ENCODE measurements around the gene NEK4. TPM values are rescaled to one million over a fixed set of nuclear protein-coding genes. Genes with fewer than 3 reads are reported as not detected.

The NEK4 gene
- total RNA-seq, result 10 to 100 TPM; 23.6 to 29.0 TPM
- polyA plus RNA-seq (ENCODE audit: insufficient read length in 6 of 6), result 10 to 100 TPM; 25.3 to 35.0 (median 28.5) TPM
- long read RNA-seq, donor 1, full-length matches to known transcripts, result 3 of 3 reads
- long read RNA-seq, donor 1, partial matches to known transcripts, result 0 of 3 reads
- long read RNA-seq, donor 1, other reads (novel, unspliced or antisense), result 0 of 3 reads
- long read RNA-seq, donor 2, full-length matches to known transcripts, result 1 of 1 reads
- long read RNA-seq, donor 2, partial matches to known transcripts, result 0 of 1 reads
- long read RNA-seq, donor 2, other reads (novel, unspliced or antisense), result 0 of 1 reads
- long read RNA-seq, donor 3, full-length matches to known transcripts, result 1 of 1 reads
- long read RNA-seq, donor 3, partial matches to known transcripts, result 0 of 1 reads
- long read RNA-seq, donor 3, other reads (novel, unspliced or antisense), result 0 of 1 reads
- long read RNA-seq, donor 4, partial matches to known transcripts, result 1 of 2 reads
- long read RNA-seq, donor 4, other reads (novel, unspliced or antisense), result 1 of 2 reads
- long read RNA-seq, donor 5, full-length matches to known transcripts, result 2 of 8 reads
- long read RNA-seq, donor 5, partial matches to known transcripts, result 6 of 8 reads
- long read RNA-seq, donor 5, other reads (novel, unspliced or antisense), result 0 of 8 reads
- long read RNA-seq, donor 6, result 0 reads
- long read RNA-seq, donor 7, full-length matches to known transcripts, result 1 of 1 reads
- long read RNA-seq, donor 7, partial matches to known transcripts, result 0 of 1 reads
- long read RNA-seq, donor 7, other reads (novel, unspliced or antisense), result 0 of 1 reads
- long read RNA-seq, donor 8, result 0 reads
- long read RNA-seq, donor 9, result 0 reads
- long read RNA-seq, donor 10, partial matches to known transcripts, result 0 of 2 reads
- long read RNA-seq, donor 10, other reads (novel, unspliced or antisense), result 2 of 2 reads
- long read RNA-seq, donor 11, full-length matches to known transcripts, result 2 of 2 reads
- long read RNA-seq, donor 11, partial matches to known transcripts, result 0 of 2 reads
- long read RNA-seq, donor 11, other reads (novel, unspliced or antisense), result 0 of 2 reads
- long read RNA-seq, donor 12, full-length matches to known transcripts, result 2 of 2 reads
- long read RNA-seq, donor 12, partial matches to known transcripts, result 0 of 2 reads
- long read RNA-seq, donor 12, other reads (novel, unspliced or antisense), result 0 of 2 reads

DNA sequence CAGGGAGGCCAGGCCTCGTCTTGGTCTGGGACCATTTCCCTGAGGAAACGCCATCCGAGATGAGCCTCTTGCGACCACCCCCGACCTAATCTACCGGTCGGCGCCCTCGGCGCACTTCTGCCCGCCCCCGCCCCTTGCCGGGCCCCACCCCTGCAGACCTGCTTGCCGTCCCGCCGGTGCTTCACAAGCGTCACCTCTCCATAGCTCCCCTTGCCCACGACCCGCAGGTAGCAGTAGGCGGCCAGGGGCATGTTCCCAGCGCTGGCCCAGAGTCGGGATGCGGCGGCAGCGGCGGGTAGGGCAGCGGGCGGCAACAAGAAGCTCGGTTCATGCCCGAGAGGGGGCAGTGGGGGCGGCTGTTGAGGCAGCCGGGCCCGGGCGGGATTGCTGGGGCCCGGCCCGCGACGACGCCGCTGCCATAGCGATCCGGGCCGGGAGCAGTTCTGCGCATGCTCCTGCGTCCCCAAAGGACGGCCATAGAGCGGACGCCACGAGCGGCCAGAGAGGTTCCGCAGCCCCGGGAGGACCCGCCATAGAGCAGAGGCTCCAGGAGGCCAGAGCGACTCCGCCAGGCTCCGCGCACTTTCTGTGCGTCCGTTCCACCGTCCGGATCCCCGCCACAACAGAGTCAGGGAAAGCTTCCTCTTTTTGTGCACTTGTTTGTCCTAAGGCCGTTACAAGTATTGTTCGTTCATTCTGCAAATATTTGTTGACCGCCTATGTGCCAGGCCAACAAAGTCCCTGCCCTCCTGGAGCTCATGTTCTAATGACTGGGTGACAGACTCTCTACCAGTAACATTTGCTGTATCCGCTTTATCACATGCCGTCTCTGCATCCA is at the start of gene NEK4:
Gene NEK4, minus strand, starts transcription at position 445 of the 838 bp plus-strand sequence. Its CDS starts 194 bp downstream, at position 251.
- peak within 1 kb of the TSS; percentile 77 to 95 for H3K4me3 ChIP-seq
- ATAC-seq, result peak; percentile 98
- H3K36me3 ChIP-seq, result peaks cover 0 to 24% of the 10 kb centered on the region in 2 donors
- intact Hi-C loops (cut with DNase I), result no loop called here
- H3K4me1 ChIP-seq, result peaks cover 11 to 12% of the 10 kb centered on the region in 2 donors
- peak within 1 kb of the TSS; percentile 82 to 85 for H3K27ac ChIP-seq
- H3K27me3 ChIP-seq, result no peaks in the 10 kb centered on the region
- no peaks in the 10 kb centered on the region for H3K9me3 ChIP-seq
- DNase-seq, result peak; percentile 88 to 98 (median 95)
- no peak for TF ChIP-seq CTCF (IDR thresholded peaks at IDR 0.05)

DNA sequence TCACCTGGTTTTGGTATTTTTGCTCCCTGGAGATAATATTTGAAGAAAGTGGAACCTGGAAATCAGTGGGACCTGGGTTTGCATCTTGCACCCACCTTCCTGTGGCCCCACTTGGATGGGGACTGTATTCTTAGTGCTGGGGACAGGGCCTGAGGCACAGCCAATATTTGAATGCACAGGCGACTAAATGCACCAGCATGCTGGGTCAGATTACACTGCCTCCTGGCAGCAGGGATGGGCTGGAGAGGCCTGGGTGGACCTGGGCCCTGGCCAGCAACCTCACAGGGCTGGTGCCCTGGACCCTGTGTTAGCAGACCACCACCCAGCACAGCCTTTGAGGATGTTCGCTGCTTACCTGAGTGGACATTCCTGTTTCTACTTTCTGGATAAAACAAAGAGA is 49.2 kb upstream of the NEK4 start:
- peaks cover 0 to 27% of the 10 kb centered on the region in 2 donors for H3K36me3 ChIP-seq
- no peak for ATAC-seq
- H3K27ac ChIP-seq, result no peak overlapping the region
- H3K27me3 ChIP-seq, result no peaks in the 10 kb centered on the region
- intact Hi-C loops (cut with DNase I), result no loop called here
- no peak overlapping the region for H3K4me3 ChIP-seq
- DNase-seq, result no peak
- no peaks in the 10 kb centered on the region for H3K4me1 ChIP-seq
- TF ChIP-seq CTCF (IDR thresholded peaks at IDR 0.05), result no peak
- H3K9me3 ChIP-seq, result no peaks in the 10 kb centered on the region

DNA sequence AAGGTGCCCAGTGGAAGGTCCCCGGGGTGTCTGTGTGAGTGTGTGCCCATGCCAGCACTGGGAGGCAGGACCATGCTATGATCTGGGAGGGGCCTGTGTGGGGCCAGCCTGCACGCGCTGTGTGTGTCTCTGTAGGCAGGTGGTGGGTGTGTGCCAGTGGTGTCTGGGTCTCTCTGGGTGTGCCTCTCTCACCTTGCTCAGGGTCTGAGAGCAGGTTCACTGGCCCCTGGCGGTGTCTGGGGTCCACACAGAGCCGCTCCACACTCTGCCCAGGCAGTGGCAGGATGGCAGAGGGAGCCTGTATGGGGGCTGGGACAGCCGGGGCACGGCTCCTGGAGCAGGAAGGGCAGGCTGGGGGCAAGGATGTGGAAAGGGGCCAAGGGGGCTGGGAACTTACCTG is 47.1 kb upstream of the NEK4 start:
- H3K4me1 ChIP-seq, result no peaks in the 10 kb centered on the region
- no peak overlapping the region for H3K4me3 ChIP-seq
- TF ChIP-seq CTCF (IDR thresholded peaks at IDR 0.05), result no peak
- ATAC-seq (no peak), DNase-seq (no peak)
- peaks cover 0 to 10% of the 10 kb centered on the region in 2 donors for H3K36me3 ChIP-seq
- no peaks in the 10 kb centered on the region for H3K27me3 ChIP-seq
- H3K27ac ChIP-seq, result no peak overlapping the region
- no peaks in the 10 kb centered on the region for H3K9me3 ChIP-seq
- intact Hi-C loops (cut with DNase I), result no loop called here

DNA sequence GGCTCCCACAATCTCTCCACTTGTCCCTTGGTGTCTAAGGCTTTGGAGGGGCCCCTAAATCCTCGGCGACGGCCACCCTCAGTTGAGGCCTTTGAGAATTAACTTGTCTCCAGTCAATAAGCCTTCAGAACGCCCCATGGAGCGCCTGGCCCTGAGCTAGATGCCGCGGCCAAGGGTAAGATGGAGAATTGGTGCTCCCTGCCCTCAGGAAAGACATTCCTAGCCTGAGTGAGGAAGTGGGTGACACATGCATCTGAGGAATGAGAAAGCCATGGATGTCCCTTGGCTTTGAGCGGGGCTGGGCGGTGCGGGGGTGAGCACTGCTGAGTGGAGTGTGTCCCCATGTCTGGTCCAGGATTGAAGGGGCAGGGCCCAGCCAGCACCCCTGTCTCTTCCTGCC is 46.5 kb upstream of the NEK4 start:
- no peak for DNase-seq
- no peaks in the 10 kb centered on the region for H3K4me1 ChIP-seq
- TF ChIP-seq CTCF (IDR thresholded peaks at IDR 0.05), result no peak
- no peaks in the 10 kb centered on the region for H3K9me3 ChIP-seq
- no peaks in the 10 kb centered on the region for H3K27me3 ChIP-seq
- peaks cover 0 to 6% of the 10 kb centered on the region in 2 donors for H3K36me3 ChIP-seq
- intact Hi-C loops (cut with DNase I), result no loop called here
- no peak for ATAC-seq
- H3K4me3 ChIP-seq, result no peak overlapping the region
- no peak overlapping the region for H3K27ac ChIP-seq
